ENCODE data around the gene RNU5B-1.
A peak's percentile ranks its signal among the peaks of the same experiment; 100 is the strongest.

Gene RNU5B-1

GRCh38 chr15:65335278-65336055, 31.0 kb downstream of the RNU5B-1 start:
- H3K79me2 ChIP-seq (ENCODE audit: insufficient read depth, low read length), result no peaks in the 10 kb centered on the region
- no peak overlapping the region for H3K4me2 ChIP-seq (ENCODE audit: low read depth, low read length, poor library complexity, severe bottlenecking)
- no peaks in the 10 kb centered on the region for H3K9me2 ChIP-seq (replicated peaks; ENCODE audit: insufficient read depth, low read length)
- H3K4me3 ChIP-seq (ENCODE audit: insufficient read depth, low read length, poor library complexity, severe bottlenecking), result no peak overlapping the region
- no peak overlapping the region for H3K27ac ChIP-seq (ENCODE audit: low read depth, low read length)
- no peaks in the 10 kb centered on the region for H3K27me3 ChIP-seq (ENCODE audit: low read length)
- H3K36me3 ChIP-seq (ENCODE audit: low read length), result no peaks in the 10 kb centered on the region
- TF ChIP-seq EZH2phosphoT487 (conservative IDR thresholded peaks at IDR 0.05; ENCODE audit: low read length), result no peak
- TF ChIP-seq CTCF (IDR thresholded peaks at IDR 0.05; ENCODE audit: insufficient read depth, low read length, poor library complexity, severe bottlenecking), result no peak
- no peaks in the 10 kb centered on the region for H4K20me1 ChIP-seq (ENCODE audit: low read depth, low read length)
- H3K9ac ChIP-seq (ENCODE audit: low read length), result no peak overlapping the region
- no peaks in the 10 kb centered on the region for H3F3A ChIP-seq (ENCODE audit: insufficient read depth)
- H2AFZ ChIP-seq (ENCODE audit: low read depth, low read length, severe bottlenecking), result no peak overlapping the region
- no peaks in the 10 kb centered on the region for H3K9me3 ChIP-seq (ENCODE audit: insufficient read depth, low read length)

- no peak overlapping the region for H3K4me3 ChIP-seq (ENCODE audit: insufficient read depth, low read length, poor library complexity, severe bottlenecking)
- no peaks in the 10 kb centered on the region for H3F3A ChIP-seq (ENCODE audit: insufficient read depth)
- no peaks in the 10 kb centered on the region for H3K36me3 ChIP-seq (ENCODE audit: low read length)
- H4K20me1 ChIP-seq (ENCODE audit: low read depth, low read length), result no peaks in the 10 kb centered on the region
- no peaks in the 10 kb centered on the region for H3K79me2 ChIP-seq (ENCODE audit: insufficient read depth, low read length)
- no peaks in the 10 kb centered on the region for H3K9me2 ChIP-seq (replicated peaks; ENCODE audit: insufficient read depth, low read length)
- H2AFZ ChIP-seq (ENCODE audit: low read depth, low read length, severe bottlenecking), result no peak overlapping the region
- H3K4me2 ChIP-seq (ENCODE audit: low read depth, low read length, poor library complexity, severe bottlenecking), result peak overlapping the region; percentile 22
- H3K9ac ChIP-seq (ENCODE audit: low read length), result no peak overlapping the region
- no peaks in the 10 kb centered on the region for H3K9me3 ChIP-seq (ENCODE audit: insufficient read depth, low read length)
- TF ChIP-seq CTCF (IDR thresholded peaks at IDR 0.05; ENCODE audit: insufficient read depth, low read length, poor library complexity, severe bottlenecking) (no peak), EZH2phosphoT487 (conservative IDR thresholded peaks at IDR 0.05; ENCODE audit: low read length) (no peak)
- H3K27me3 ChIP-seq (ENCODE audit: low read length), result no peaks in the 10 kb centered on the region
- no peak overlapping the region for H3K27ac ChIP-seq (ENCODE audit: low read depth, low read length)
Measured at GRCh38 chr15:65336493-65337435, 32.3 kb downstream of the RNU5B-1 start.

GRCh38 chr15:65337436-65338070, 33.1 kb downstream of the RNU5B-1 start:
- H3K27ac ChIP-seq (ENCODE audit: low read depth, low read length), result no peak overlapping the region
- H3K4me3 ChIP-seq (ENCODE audit: insufficient read depth, low read length, poor library complexity, severe bottlenecking), result no peak overlapping the region
- H3F3A ChIP-seq (ENCODE audit: insufficient read depth), result no peaks in the 10 kb centered on the region
- TF ChIP-seq EZH2phosphoT487 (conservative IDR thresholded peaks at IDR 0.05; ENCODE audit: low read length), result no peak
- TF ChIP-seq CTCF (IDR thresholded peaks at IDR 0.05; ENCODE audit: insufficient read depth, low read length, poor library complexity, severe bottlenecking), result no peak
- no peak overlapping the region for H3K9ac ChIP-seq (ENCODE audit: low read length)
- peak overlapping the region; percentile 22 for H3K4me2 ChIP-seq (ENCODE audit: low read depth, low read length, poor library complexity, severe bottlenecking)
- no peak overlapping the region for H2AFZ ChIP-seq (ENCODE audit: low read depth, low read length, severe bottlenecking)
- no peaks in the 10 kb centered on the region for H4K20me1 ChIP-seq (ENCODE audit: low read depth, low read length)
- H3K9me2 ChIP-seq (replicated peaks; ENCODE audit: insufficient read depth, low read length), result no peaks in the 10 kb centered on the region
- H3K9me3 ChIP-seq (ENCODE audit: insufficient read depth, low read length), result no peaks in the 10 kb centered on the region
- no peaks in the 10 kb centered on the region for H3K36me3 ChIP-seq (ENCODE audit: low read length)
- no peaks in the 10 kb centered on the region for H3K79me2 ChIP-seq (ENCODE audit: insufficient read depth, low read length)
- no peaks in the 10 kb centered on the region for H3K27me3 ChIP-seq (ENCODE audit: low read length)

Measured in SU-DHL-6 (cell line).